Skeletal muscle tissue (tissue), 4 donors: ENCODE data around the gene SCYL1. TPM values are rescaled to one million over a fixed set of nuclear protein-coding genes. Genes with fewer than 3 reads are reported as not detected.
A peak's percentile ranks its signal among the peaks of the same experiment; 100 is the strongest.

ENCODE experiments used
- H3K27ac ChIP-seq: one replicate; pipeline ENCODE4 v1.7.0; 2013; ENCODE audit warnings: mild to moderate bottlenecking, low read depth, low read length, inconsistent platforms
- H3K27me3 ChIP-seq, 3 donors: one replicate each; pipeline ENCODE4 v1.7.0; 2013; ENCODE audit warnings: low read length in 3 of 3; ENCODE audit not compliant: control insufficient read depth in 3 of 3, insufficient read depth in 3 of 3
- H3K36me3 ChIP-seq, 3 donors: one replicate each; pipeline ENCODE4 v1.7.0; 2013; ENCODE audit warnings: low read length in 3 of 3; ENCODE audit not compliant: control insufficient read depth in 3 of 3, insufficient read depth in 3 of 3
- H3K4me1 ChIP-seq, 3 donors: one replicate each; pipeline ENCODE4 v1.7.0; 2013; ENCODE audit warnings: low read length in 3 of 3, mild to moderate bottlenecking in 3 of 3; ENCODE audit not compliant: control insufficient read depth in 3 of 3, insufficient read depth in 3 of 3
- H3K4me3 ChIP-seq, 3 donors: one replicate each; pipeline ENCODE4 v1.7.0; 2013; ENCODE audit warnings: low read length in 3 of 3
- H3K9ac ChIP-seq, 3 donors: one replicate each; pipeline ENCODE4 v1.7.0; 2013; ENCODE audit warnings: low read length in 3 of 3, mild to moderate bottlenecking in 3 of 3, moderate library complexity in 2 of 3, low read depth in 1 of 3
- H3K9me3 ChIP-seq, 3 donors: one replicate each; pipeline ENCODE4 v1.7.0; 2013; ENCODE audit warnings: low read length in 3 of 3; ENCODE audit not compliant: control insufficient read depth in 3 of 3
- total RNA-seq: library from RNA; depleted of rRNA; stranded (reverse); fragments of >200 nt; gene quantifications from one replicate; pipeline ENCODE4 v1.2.3, GENCODE V29; 2014
- donor health status: Osteomylitis.

The SCYL1 gene
- total RNA-seq, 1 donor from 2014 or later, result 36.0 TPM

DNA sequence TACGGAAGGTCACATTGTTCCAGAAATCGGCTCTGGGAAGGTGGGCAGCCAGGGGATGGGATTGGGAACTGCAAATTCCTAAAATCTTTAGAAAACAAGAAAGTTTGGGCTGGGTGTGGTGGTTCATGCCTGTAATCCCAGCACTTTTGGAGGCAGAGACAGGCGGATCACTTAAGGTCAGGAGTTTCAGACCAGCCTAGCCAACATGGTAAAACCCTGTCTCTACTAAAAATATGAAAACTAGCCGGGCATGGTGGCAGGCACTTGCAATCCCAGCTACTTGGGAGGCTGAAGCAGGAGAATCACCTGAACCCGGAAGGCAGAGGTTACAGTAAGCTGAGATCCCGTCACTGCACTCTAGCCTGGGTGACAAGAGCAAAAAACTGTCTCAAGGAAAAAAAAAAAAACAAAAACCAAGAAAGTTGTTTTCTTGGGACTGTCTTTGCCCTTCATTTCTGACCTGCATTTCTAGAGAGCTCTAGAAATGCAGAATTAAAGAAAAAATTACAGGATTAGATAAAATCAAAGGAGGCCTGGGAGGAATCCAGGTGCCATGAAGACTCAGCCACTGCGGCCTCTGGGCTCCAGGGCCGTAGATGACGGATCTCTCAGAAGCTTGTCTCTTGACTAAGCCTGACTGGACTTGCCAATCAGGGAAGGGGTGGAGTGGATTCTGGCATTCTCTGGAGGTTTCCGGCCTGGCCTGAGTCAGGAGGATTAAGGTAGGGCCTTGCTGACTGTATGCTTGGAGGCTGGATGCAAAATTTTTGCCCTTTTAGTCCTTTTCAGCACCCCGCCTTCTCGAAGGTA lies 31.3 kb upstream of the SCYL1 start:
- H3K36me3 ChIP-seq, result no peaks in the 10 kb centered on the region
- peaks cover 81 to 83% (median 82%) of the 10 kb centered on the region in 3 donors for H3K4me1 ChIP-seq
- H3K9me3 ChIP-seq, result no peaks in the 10 kb centered on the region
- peak overlapping the region; percentile 9 to 64 (median 43) for H3K4me3 ChIP-seq
- peak overlapping the region; percentile 78 to 85 (median 79) for H3K9ac ChIP-seq
- no peaks in the 10 kb centered on the region for H3K27me3 ChIP-seq
- peak overlapping the region; percentile 100 for H3K27ac ChIP-seq

DNA sequence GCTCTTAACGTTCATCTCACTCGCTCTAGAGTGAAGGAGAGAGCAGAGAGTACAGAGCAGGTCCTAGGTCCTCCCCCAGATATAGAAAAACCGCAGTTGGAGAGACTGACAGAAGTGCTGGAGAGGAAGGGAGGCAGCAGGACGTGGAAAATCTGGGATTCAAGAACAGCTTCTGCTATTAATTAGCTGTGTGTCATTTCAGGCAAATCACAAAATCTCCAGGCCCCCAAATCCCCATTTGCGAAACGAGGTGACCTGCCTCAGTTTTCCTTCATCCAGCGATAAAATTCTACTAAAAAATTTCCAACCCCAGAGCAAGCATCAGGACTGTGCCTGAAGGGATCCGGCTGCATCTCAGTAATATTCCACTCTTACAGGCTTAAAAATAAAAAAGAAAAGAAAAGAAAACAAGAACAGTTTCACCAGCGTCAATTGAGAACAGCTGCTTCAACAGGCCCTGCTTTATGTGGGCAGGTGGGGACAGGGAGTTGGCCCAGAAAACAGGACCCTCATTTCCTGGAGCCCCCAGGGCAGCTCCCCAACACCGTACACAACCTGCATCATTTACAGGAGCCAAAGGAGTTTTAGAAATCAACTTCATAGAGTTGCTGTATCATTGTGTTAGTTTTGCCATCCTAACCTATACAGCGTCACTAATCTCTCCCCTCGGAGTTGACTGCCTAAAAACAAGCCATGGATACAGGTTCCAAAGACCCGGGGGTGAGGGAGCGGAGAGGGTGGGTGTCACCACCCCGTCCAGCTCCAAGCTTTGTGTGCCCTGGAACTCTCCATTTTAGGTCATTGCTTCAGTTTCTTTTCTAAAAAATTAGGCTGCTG lies 28.4 kb upstream of the SCYL1 start:
- H3K27me3 ChIP-seq, result no peaks in the 10 kb centered on the region
- no peaks in the 10 kb centered on the region for H3K9me3 ChIP-seq
- peaks cover 12 to 16% (median 13%) of the 10 kb centered on the region in 3 donors for H3K36me3 ChIP-seq
- peaks cover 52 to 62% (median 53%) of the 10 kb centered on the region in 3 donors for H3K4me1 ChIP-seq
- H3K4me3 ChIP-seq, result peak overlapping the region; percentile 59 to 74 (median 60)
- H3K27ac ChIP-seq, result peak overlapping the region; percentile 100
- peak overlapping the region; percentile 85 to 96 (median 88) for H3K9ac ChIP-seq

GRCh38 chr11:65497141-65498041 lies 27.5 kb upstream of the SCYL1 start:
- Histone ChIP-seq H3K4me3 (peak overlapping the region; percentile 83 to 98 (median 95)), H3K27ac (peak overlapping the region; percentile 100), H3K36me3 (peaks cover 21 to 24% (median 21%) of the 10 kb centered on the region in 3 donors), H3K9ac (peak overlapping the region; percentile 97 to 99 (median 99)), H3K4me1 (peaks cover 44 to 53% (median 44%) of the 10 kb centered on the region in 3 donors), H3K27me3 (no peaks in the 10 kb centered on the region), H3K9me3 (no peaks in the 10 kb centered on the region)

DNA sequence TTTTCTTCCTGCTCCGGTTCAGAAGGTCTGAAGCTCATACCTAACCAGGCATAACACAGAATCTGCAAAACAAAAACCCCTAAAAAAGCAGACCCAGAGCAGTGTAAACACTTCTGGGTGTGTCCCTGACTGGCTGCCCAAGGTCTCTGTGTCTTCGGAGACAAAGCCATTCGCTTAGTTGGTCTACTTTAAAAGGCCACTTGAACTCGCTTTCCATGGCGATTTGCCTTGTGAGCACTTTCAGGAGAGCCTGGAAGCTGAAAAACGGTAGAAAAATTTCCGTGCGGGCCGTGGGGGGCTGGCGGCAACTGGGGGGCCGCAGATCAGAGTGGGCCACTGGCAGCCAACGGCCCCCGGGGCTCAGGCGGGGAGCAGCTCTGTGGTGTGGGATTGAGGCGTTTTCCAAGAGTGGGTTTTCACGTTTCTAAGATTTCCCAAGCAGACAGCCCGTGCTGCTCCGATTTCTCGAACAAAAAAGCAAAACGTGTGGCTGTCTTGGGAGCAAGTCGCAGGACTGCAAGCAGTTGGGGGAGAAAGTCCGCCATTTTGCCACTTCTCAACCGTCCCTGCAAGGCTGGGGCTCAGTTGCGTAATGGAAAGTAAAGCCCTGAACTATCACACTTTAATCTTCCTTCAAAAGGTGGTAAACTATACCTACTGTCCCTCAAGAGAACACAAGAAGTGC lies 26.7 kb upstream of the SCYL1 start:
- Histone ChIP-seq H3K36me3 (peaks cover 29 to 32% (median 29%) of the 10 kb centered on the region in 3 donors), H3K27ac (peak overlapping the region; percentile 100), H3K27me3 (no peaks in the 10 kb centered on the region), H3K9ac (peak overlapping the region; percentile 97 to 99 (median 99)), H3K4me1 (peaks cover 36 to 45% (median 36%) of the 10 kb centered on the region in 3 donors), H3K9me3 (no peaks in the 10 kb centered on the region), H3K4me3 (peak overlapping the region; percentile 83 to 98 (median 95))

- Histone ChIP-seq H3K4me3 (peak overlapping the region; percentile 83 to 98 (median 95)), H3K4me1 (peaks cover 31 to 40% (median 32%) of the 10 kb centered on the region in 3 donors), H3K27ac (peak overlapping the region; percentile 100), H3K9ac (peak overlapping the region; percentile 97 to 99 (median 99)), H3K36me3 (peaks cover 33 to 36% (median 34%) of the 10 kb centered on the region in 3 donors), H3K27me3 (no peaks in the 10 kb centered on the region), H3K9me3 (no peaks in the 10 kb centered on the region)
Observed at GRCh38 chr11:65498727-65498976, 26.2 kb upstream of the SCYL1 start.

DNA sequence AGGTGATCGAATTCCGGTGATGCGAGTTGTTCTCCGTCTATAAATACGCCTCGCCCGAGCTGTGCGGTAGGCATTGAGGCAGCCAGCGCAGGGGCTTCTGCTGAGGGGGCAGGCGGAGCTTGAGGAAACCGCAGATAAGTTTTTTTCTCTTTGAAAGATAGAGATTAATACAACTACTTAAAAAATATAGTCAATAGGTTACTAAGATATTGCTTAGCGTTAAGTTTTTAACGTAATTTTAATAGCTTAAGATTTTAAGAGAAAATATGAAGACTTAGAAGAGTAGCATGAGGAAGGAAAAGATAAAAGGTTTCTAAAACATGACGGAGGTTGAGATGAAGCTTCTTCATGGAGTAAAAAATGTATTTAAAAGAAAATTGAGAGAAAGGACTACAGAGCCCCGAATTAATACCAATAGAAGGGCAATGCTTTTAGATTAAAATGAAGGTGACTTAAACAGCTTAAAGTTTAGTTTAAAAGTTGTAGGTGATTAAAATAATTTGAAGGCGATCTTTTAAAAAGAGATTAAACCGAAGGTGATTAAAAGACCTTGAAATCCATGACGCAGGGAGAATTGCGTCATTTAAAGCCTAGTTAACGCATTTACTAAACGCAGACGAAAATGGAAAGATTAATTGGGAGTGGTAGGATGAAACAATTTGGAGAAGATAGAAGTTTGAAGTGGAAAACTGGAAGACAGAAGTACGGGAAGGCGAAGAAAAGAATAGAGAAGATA lies 25.7 kb upstream of the SCYL1 start, which contains the start of gene MALAT1:
MALAT1 (plus strand) TSS at position 69 of the 736 bp plus-strand sequence.
- Histone ChIP-seq H3K27me3 (no peaks in the 10 kb centered on the region), H3K4me1 (peaks cover 26 to 36% (median 28%) of the 10 kb centered on the region in 3 donors), H3K9me3 (no peaks in the 10 kb centered on the region), H3K36me3 (peaks cover 37 to 41% (median 38%) of the 10 kb centered on the region in 3 donors), H3K27ac (peak within 1 kb of the TSS; percentile 100), H3K9ac (peak within 1 kb of the TSS; percentile 97 to 99 (median 99)), H3K4me3 (peak within 1 kb of the TSS; percentile 94 to 98 (median 95))

- Histone ChIP-seq H3K9me3 (no peaks in the 10 kb centered on the region), H3K4me1 (peaks cover 21 to 37% (median 27%) of the 10 kb centered on the region in 3 donors), H3K27me3 (no peaks in the 10 kb centered on the region), H3K9ac (peak overlapping the region; percentile 97 to 99 (median 99)), H3K27ac (peak overlapping the region; percentile 100), H3K4me3 (peak overlapping the region; percentile 94 to 98 (median 95)), H3K36me3 (peaks cover 44 to 48% (median 46%) of the 10 kb centered on the region in 3 donors)
Observed at GRCh38 chr11:65499713-65500386, 25.0 kb upstream of the SCYL1 start.
